Muscle layer of duodenum (tissue), 2 donors: ENCODE measurements around the gene RPL37A.
A peak's percentile ranks its signal among the peaks of the same experiment; 100 is the strongest.
"Not testable (repeated sequence)": the region's sequence is repeated elsewhere in the genome, so short reads cannot be mapped to it uniquely, and the experiment has no call there.

Experiments used
- H3K27ac ChIP-seq: one replicate; pipeline ENCODE4 v1.7.0; 2013; ENCODE audit warnings: mild to moderate bottlenecking, low read length
- H3K27me3 ChIP-seq: one replicate; pipeline ENCODE4 v1.7.0; 2013; ENCODE audit warnings: low read depth, mild to moderate bottlenecking, control low read depth, low read length
- H3K36me3 ChIP-seq, 2 donors: one replicate each; pipeline ENCODE4 v1.7.0; 2013; ENCODE audit warnings: low read length in 2 of 2, control low read depth in 1 of 2, mild to moderate bottlenecking in 1 of 2; ENCODE audit not compliant: insufficient read depth in 2 of 2, control insufficient read depth in 1 of 2
- H3K4me1 ChIP-seq, 2 donors: one replicate each; pipeline ENCODE4 v1.7.0; 2013; ENCODE audit warnings: low read length in 2 of 2, mild to moderate bottlenecking in 2 of 2, control low read depth in 1 of 2, moderate library complexity in 1 of 2; ENCODE audit not compliant: insufficient read depth in 2 of 2, control insufficient read depth in 1 of 2
- H3K4me3 ChIP-seq, 2 donors: one replicate each; pipeline ENCODE4 v1.7.0; 2013; ENCODE audit warnings: low read length in 2 of 2, low read depth in 1 of 2, mild to moderate bottlenecking in 1 of 2
- H3K9me3 ChIP-seq, 2 donors: one replicate each; pipeline ENCODE4 v1.7.0; 2013; ENCODE audit warnings: low read length in 2 of 2, control low read depth in 1 of 2, mild to moderate bottlenecking in 1 of 2; ENCODE audit not compliant: control insufficient read depth in 1 of 2
- donor health status: healthy.

RPL37A gene

DNA sequence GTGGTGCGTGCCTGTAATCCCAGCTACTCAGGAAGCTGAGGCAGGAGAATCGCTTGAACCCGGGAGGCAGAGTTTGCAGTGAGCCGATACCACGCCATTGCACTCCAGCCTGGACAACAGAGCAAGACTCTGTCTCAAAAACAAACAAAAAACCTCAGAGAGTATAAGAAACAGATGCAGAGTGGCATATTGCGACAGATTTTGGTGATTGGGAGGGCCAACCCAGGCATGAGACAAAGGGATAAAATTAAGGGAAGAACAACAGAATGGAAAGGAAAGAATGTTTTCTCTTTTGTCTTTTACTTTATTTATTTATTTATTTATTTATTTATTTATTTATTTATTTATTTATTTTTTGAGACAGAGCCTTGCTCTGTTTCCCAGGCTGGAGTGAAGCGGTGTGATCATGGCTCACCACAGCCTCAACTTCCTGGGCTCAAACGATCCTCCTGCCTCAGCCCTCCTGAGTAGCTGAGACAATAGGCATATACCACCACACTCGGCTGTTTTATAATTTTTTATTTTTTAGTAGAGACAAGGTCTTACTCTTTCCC is 20.0 kb downstream of the RPL37A start:
- H3K4me3 ChIP-seq, H3K27me3 ChIP-seq, H3K4me1 ChIP-seq, H3K9me3 ChIP-seq, H3K27ac ChIP-seq, H3K36me3 ChIP-seq: not testable (repeated sequence)

DNA sequence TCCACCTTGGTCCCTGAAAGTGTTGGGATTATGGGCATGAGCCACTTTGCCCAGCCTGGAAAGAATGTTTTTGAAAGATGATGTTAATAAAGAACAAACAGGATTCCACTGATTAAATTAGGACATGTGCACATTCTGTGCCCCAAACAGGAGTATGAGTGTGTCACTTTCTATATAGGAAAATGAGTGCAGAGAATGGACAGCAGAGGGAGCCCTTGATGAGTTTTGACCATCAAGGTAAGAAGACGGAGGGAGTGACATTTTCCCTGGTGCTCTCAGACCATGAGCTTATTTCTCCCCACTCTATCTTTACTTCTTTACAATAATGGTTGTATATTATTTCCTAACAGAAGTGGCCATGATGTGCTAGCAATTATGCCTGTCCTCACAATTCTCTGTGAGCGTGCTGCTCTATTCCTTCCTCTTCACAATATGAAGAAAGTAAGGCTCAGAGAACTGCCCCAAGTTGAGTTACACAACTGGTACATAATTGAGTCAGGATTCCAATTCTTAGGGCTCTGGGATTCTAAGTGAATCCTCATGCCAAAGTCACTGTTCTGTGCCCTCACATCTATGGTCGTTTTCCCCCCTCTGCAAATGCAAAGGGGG is 20.6 kb downstream of the RPL37A start:
- no peaks in the 10 kb centered on the region for H3K36me3 ChIP-seq

DNA sequence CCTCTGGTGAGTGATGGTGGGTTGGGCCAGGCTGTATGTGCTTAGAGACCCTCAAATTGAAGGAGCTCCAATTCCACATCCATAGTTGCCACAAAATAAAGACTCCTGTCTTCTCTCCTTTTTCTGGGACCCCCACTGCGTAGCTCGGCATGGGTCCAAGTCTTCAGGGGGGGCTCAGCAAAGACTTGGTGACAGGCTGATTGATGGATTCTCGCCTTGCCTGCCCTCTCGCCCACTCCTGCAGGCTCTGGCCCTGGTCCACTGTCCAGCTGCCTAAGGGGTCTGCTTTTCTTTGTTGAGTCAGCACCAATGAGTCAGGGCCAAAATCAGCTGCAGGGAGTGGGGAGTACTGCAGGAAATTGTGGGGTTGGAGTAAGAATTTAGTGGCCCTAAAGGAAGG is 21.5 kb downstream of the RPL37A start:
- H3K36me3 ChIP-seq: no peaks in the 10 kb centered on the region
- no peaks in the 10 kb centered on the region for H3K4me1 ChIP-seq
- no peak overlapping the region for H3K4me3 ChIP-seq
- no peaks in the 10 kb centered on the region for H3K27me3 ChIP-seq
- H3K27ac ChIP-seq: no peak overlapping the region
- H3K9me3 ChIP-seq: no peaks in the 10 kb centered on the region

More for the DNA sequence above, 20.6 kb downstream of the RPL37A start:
- Histone ChIP-seq H3K9me3 (no peaks in the 10 kb centered on the region), H3K4me1 (no peaks in the 10 kb centered on the region), H3K4me3 (no peak overlapping the region), H3K27me3 (no peaks in the 10 kb centered on the region), H3K27ac (no peak overlapping the region)

- no peaks in the 10 kb centered on the region for H3K36me3 ChIP-seq
- H3K4me1 ChIP-seq: no peaks in the 10 kb centered on the region
- H3K27ac ChIP-seq: no peak overlapping the region
- no peak overlapping the region for H3K4me3 ChIP-seq
- H3K9me3 ChIP-seq: no peaks in the 10 kb centered on the region
- no peaks in the 10 kb centered on the region for H3K27me3 ChIP-seq
These were observed 24.4 kb downstream of the RPL37A start for GRCh38 chr2:216522892-216523502.

- H3K4me1 ChIP-seq: no peaks in the 10 kb centered on the region
- H3K4me3 ChIP-seq: no peak overlapping the region
- H3K9me3 ChIP-seq: no peaks in the 10 kb centered on the region
- H3K36me3 ChIP-seq: no peaks in the 10 kb centered on the region
- H3K27me3 ChIP-seq: no peaks in the 10 kb centered on the region
- H3K27ac ChIP-seq: no peak overlapping the region
These were observed 27.3 kb downstream of the RPL37A start for GRCh38 chr2:216525972-216526371.

DNA sequence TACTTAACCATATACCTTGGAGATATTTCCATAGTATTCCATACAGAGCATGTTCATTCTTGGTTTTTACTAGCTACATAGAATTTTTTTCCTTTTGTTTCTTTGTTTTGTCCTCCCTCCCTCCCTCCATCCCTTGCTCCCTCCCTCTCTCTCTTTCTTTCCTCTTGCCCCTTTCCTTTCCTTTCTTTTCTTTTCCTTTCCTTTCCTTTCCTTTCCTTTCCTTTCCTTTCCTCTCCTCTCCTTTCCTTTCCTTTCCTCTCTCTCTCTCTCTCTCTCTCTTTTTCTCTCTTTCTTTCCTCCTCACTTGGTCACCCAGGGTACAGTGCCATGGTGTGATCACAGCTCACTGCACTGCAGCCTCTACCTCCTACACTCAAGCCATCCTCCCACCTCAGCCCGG is 28.3 kb downstream of the RPL37A start:
- H3K36me3 ChIP-seq: no peaks in the 10 kb centered on the region
- H3K4me1 ChIP-seq: no peaks in the 10 kb centered on the region
- H3K27ac ChIP-seq: no peak overlapping the region
- H3K4me3 ChIP-seq: no peak overlapping the region
- H3K9me3 ChIP-seq: no peaks in the 10 kb centered on the region
- no peaks in the 10 kb centered on the region for H3K27me3 ChIP-seq

- Histone ChIP-seq H3K27ac (no peak overlapping the region), H3K4me1 (no peaks in the 10 kb centered on the region), H3K9me3 (no peaks in the 10 kb centered on the region), H3K27me3 (no peaks in the 10 kb centered on the region), H3K36me3 (no peaks in the 10 kb centered on the region), H3K4me3 (no peak overlapping the region)
These were observed 29.0 kb downstream of the RPL37A start for GRCh38 chr2:216527600-216527999.

- Histone ChIP-seq H3K4me1 (peaks cover 8 to 19% of the 10 kb centered on the region in 2 donors), H3K4me3 (no peak overlapping the region), H3K27ac (no peak overlapping the region), H3K9me3 (no peaks in the 10 kb centered on the region), H3K27me3 (no peaks in the 10 kb centered on the region), H3K36me3 (no peaks in the 10 kb centered on the region)
These were observed 33.9 kb downstream of the RPL37A start for GRCh38 chr2:216532562-216532961.

DNA sequence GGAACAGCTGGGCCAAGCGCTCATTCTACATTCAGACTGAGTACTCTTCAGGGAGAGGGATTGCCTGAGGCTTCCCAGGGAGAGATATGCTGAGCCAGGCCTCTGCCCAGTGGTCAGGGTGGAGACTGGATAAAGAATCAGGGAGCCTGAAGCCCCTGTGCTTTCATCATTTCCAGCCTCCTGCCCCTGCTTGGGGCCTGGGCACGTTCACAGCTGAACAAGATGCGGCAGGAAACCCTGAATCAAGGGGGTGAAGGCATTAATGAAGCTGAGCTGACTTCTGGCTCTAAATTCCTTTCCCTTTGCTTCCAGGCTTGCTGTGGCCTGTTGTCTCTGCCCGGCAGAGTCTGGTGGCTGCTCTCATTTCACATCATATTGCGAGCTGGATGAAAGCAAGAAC is 35.0 kb downstream of the RPL37A start:
- Histone ChIP-seq H3K4me3 (no peak overlapping the region), H3K27me3 (no peaks in the 10 kb centered on the region), H3K4me1 (peaks cover 8 to 20% of the 10 kb centered on the region in 2 donors), H3K36me3 (no peaks in the 10 kb centered on the region), H3K9me3 (no peaks in the 10 kb centered on the region), H3K27ac (no peak overlapping the region)

GRCh38 chr2:216534809-216535208 is 36.2 kb downstream of the RPL37A start:
- Histone ChIP-seq H3K4me3 (peak overlapping the region in 1 of 2 donors; percentile 14), H3K36me3 (no peaks in the 10 kb centered on the region), H3K9me3 (no peaks in the 10 kb centered on the region), H3K27me3 (no peaks in the 10 kb centered on the region), H3K27ac (peak overlapping the region; percentile 60), H3K4me1 (peaks cover 8 to 20% of the 10 kb centered on the region in 2 donors)

DNA sequence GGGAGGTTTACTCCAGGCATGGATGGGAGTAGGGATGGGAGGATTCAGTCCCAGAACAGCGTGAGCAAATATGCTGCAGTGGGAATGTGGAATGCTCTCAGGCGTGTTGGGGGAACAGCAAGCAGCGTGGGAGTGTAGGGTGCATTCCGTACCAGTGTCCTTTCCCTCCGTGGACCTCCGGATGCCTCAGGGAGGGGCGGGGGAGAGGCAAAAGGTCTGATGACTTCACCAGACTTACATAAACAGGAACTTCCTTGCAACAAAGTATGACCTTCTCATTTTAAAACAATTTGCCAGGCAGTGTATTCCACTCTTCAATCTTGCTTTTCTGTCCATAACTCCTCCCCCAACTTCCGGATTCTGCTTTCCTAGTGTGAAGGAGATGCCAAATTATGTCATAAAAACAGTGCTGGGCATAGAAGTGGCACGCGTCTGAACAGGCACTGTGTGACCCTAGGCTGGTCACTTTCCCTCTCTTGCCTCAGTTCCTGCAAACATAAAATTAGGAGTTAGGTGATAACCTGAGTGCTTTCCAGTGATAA is 36.9 kb downstream of the RPL37A start:
- H3K36me3 ChIP-seq: no peaks in the 10 kb centered on the region
- H3K9me3 ChIP-seq: no peaks in the 10 kb centered on the region
- peak overlapping the region; percentile 60 for H3K27ac ChIP-seq
- H3K4me1 ChIP-seq: peaks cover 8 to 25% of the 10 kb centered on the region in 2 donors
- no peaks in the 10 kb centered on the region for H3K27me3 ChIP-seq
- H3K4me3 ChIP-seq: peak overlapping the region in 1 of 2 donors; percentile 10
